GM18502 (cell line): ENCODE data around the gene NKG7.
"Not testable (repeated sequence)": the region's sequence is repeated elsewhere in the genome, so short reads cannot be mapped to it uniquely, and the experiment has no call there.

Source experiments
- ATAC-seq: cut with Tn5 transposase; IDR thresholded peaks from one replicate; pipeline ENCODE4 v1.9.1; 2021; ENCODE audit warnings: mild to moderate bottlenecking; ENCODE audit not compliant: unreplicated experiment, poor library complexity

Gene NKG7, protein sequence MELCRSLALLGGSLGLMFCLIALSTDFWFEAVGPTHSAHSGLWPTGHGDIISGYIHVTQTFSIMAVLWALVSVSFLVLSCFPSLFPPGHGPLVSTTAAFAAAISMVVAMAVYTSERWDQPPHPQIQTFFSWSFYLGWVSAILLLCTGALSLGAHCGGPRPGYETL

DNA sequence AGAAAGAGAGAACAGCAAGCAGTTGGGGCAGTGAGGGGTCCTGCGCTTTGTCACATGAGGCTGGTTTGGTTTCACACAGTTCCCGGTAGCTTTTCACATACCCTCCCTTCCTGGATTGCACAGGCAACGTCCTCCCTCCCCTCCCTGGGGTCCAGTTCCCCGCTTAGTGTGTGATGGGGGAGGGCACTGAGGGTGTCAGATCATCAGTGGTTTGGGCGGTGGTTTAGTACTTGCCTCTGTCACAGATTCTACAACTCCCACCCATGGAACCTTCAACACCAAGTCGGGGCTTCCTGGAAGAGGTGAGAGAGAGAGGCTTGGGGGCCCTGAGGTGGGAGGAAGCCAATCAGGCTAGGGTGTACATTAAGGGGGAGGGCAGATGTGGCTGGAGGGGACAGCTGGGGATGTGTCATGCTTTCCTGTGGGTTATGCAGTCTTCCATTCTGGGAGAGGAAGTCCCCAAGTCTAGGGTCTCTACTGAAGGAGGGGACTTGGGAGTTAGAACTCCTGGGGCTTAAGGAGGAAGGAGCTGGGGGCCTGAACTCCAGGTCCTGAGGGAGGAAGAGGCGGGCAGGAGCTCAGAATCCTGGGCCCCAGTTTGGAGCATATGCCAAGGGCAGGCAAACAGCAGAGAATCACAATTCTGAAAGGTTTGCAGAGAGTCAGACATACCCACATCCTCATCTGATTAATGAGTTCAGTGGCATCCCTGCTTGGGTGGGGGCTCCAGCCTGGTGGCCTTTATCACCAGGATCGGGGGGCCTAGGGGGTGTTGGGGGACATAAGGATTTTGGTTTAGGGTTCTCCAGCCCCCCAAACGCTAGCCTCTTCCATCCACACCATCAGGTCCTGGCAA lies at the start of gene NKG7:
Gene NKG7, minus strand, starts transcription at position 6 of the 856 bp plus-strand sequence. CDS start 119 bp downstream, outside the sequence.
- peak; percentile 58 for ATAC-seq

DNA sequence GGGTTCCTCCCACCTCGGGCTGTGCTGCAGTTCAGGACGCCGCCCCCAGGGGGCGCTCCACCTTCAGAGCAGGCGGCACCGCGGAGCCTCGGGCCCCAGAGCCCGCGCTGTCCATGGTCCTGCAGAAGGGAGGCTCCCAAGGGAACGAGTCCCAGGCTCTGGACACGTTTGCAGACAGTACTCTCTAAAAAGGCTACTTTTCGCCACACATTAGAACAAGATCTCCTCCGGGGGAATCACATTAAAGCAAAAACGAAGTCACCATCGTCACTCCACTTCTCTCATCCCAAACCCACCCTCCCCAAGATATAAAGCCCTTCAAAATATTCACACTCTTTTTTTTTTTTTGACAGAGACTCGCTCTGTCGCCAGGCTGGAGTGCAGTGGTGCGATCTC lies 49.6 kb upstream of the NKG7 start:
- ATAC-seq = no peak

DNA sequence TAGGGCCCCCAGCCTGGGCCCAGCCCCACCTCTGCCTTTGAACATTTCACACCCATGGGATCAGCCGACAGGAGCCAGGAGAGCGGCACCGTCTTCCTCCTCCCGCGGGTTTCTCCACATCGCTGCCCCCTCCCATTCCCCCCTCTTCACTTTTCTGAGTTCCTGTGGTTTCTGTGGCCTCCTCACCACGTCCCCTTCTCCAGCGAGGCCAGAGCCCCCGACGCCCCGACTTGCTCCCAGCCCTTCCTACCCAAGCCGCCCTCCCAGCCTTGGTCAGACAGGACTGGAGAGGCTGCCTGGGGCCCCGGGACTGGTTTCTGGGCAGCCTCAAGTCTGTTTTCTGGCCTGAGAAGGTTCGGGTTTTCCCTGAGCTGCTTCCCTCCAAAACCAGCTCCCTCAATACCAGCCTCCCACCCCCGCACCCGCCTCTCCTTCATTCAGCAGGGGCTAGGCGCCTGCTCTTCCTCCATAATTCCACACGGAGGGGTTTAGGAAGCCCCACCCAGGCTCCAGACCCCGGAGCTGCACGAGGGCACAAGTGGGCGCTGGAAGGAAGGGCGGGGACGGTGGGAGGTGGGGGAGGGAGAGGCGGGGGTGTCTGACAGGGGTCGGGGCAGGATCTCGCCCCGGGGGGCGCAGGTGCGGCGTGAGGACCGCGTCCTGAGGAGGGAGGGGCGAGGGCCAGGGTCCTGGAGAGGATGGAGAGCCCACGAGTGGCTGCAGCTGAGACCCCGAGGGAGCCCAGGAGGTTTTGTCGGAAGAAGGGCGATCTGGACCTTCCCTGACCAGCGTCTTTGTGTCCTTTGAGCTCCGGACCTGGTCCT lies 49.0 kb upstream of the NKG7 start:
- ATAC-seq = no peak

DNA sequence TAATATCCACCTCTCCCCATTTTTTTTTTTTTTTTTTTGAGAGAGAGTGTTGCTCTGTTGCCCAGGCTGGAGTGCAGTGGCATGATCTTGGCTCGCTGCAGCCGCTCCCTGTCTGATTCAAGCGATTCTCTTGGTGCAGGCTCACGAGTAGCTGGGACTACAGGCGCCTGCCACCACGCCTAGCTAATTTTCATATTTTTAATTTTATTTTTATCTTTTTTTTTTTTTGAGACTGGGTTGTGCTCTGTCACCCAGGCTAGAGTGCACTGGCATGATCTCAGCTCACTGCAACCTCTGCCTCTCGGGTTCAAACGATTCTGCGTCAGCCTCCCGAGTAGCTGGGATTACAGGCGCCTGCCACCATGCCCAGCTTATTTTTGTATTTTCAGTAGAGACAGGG lies 48.1 kb upstream of the NKG7 start:
- ATAC-seq = not testable (repeated sequence)

DNA sequence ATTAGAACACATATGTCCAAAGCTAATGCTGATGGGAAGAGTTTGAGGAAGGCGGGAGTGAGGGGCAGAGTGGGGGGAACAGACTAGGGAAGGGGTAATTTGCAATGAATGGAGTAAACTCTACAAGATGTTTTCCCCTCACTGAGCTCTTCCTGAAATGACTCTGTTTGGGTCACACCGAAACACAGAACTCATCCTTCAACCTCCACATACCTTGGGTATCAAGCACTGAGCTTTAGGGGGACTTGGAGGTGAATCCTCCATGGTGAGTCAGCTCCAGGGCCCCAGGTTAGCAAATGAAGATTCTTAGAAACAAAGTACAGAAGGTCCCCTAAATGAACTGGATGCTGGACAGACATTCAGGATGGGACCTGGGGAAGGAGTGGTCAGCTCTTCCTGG lies 46.3 kb upstream of the NKG7 start:
- ATAC-seq = no peak

DNA sequence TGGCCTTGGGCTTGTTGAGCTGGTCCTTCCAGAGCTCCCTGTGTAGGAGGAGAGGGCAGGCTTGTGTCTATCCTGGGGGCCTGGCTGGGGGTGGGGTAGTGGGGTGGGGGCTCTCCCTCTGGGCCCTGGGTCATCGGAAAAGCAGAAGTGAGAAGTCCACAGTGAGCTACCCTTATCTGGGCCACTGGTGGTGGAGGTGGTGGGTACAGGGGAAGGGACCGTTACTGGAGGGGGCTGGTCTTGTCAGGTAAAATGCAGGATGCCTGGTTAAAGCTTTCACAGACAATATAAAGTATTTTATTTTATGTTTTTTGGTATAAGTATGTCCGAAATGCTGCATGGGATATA lies 45.3 kb upstream of the NKG7 start:
- peak; percentile 41 for ATAC-seq

DNA sequence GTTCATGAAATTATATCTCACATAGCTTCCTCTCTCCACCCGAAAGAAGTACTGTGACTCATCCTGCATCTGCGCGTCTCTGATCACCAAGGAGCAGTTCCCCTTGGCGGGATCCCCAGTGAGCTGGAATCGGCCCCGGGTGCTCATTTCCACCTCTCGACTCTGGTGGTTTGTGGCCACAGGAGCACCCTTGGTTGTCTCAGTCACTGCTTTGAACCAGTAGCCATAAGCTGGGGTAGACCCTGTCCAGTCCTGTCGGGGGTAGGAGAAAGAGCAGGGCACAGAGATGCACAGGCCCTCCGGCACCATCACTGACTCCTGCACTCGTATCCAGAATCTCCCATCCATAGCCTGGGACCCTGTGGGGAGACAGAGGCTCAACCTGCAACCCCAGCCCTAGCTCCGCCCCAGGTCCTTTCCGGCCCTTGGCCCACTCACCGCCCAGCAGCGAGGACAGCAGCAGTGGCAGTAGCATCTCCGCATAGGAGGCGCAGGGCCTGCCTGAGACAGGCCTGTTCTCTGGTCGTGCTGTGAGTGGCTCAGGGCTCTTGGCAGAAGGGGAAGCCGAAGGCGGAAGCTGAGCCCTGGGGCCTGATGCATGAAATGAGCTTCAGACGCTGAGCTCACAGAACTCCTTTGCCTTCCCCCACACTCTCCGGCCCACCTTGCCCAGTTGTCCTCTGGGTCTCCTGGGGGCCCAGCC lies 44.8 kb upstream of the NKG7 start, which contains the start of gene SIGLEC10:
Gene SIGLEC10, minus strand, starts transcription at position 536 of the 703 bp plus-strand sequence. Its CDS starts 61 bp downstream, at position 475.
- peak; percentile 63 for ATAC-seq

DNA sequence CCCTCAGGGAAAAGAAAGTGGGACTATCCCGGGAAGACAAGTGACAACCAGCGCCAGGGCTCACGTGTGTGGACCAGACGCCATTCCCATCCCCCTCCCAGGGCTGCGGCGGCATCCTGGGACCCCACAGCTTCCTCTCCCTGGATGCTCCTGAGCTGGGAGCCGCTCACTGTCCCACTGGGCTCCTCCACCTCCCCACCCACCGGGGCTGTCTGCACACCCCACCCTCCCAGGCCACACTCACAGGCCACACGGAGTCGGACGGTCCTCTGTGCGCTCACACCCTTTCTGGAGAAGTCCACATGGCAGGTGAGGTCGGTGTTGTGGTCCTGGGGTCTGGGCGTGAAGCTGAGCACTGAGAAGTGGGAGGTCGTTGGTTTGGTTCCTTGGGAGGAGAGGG lies 44.0 kb upstream of the NKG7 start:
- ATAC-seq = not testable (repeated sequence)

DNA sequence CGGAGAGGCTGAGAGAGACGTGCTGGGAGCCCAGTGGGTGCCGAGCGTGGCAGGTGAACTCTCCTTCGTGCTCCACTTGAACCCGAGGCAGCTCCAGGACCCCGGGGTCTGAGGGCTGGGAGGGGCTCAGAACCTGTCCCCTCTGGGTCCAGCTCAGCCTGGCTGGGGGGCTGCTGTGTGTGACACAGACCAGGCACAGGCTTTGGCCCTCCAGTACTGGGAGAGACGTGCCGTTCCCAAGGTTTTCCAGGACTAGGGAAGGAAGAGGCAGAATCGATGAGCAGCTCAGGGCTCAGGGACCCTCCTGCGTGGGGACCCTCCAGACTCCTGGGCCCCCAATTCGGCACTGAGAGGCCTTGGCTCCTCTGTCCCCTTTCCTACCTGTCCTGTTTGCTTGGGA lies 42.7 kb upstream of the NKG7 start:
- no peak for ATAC-seq

DNA sequence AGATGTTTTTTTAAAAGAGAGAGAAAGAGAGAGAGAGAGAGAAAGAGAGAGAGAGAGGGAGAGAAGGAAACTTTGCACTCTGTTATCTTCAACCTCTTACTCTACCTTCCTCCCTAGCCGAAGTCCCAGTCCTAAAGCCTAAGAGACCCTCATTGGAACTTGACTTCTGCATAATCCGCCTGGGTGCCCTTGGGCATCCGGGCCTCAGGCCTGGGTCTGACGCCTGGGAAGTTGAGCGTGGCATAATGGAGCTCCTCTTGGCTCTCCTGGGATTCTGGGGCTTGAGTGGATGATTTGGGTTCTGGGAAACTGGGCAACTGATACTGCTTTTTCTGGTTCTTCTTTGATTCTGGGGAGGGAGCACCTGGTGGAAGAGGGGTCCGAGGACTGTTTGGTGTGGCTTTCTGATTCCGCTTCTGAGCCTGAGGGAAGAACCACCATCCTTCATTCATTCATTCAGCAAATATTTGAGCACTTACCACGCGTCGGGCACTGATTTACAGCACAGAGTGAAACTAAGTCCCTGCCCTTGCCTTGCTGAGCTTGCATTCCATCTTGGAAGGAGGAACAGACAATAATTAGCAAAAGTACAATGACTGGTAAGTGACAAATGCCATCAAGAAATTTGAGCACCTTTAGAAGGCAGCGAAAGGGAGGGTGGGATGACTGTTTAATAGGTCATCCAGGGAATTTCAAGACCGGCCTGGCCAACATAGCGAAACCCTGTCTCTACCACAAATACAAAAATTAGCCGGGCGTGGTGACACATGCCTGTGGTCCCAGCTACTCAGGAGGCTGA lies 38.7 kb upstream of the NKG7 start:
- ATAC-seq = no peak

DNA sequence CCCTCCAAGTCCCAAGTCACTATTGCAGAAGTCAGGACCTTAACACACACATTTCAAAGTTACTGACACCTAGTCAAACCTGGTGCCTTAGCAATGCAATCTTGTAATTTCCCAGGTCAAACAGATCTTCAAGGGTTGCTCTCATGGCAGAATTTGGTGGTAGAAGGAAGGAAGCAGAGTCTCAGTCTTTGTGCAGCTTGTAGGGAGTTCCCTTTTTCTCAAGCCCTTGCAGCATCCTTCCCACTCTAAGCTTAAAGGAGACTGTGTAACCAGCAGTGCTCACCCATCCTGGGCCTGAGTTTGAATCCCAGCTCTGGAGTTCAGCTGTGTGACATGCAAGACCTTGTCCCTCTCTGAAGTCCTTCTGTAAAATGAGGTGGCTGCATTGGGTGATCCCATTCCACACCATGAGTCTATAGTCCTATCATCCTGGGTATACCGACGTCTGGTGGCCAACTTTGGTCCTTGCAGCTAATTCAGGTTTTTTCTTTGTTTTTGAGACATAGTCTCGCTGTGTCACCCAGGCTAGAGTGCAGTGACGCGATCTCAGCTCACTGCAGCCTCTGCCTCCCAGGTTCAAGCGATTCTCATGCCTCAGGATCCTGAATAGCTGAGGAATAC lies 35.2 kb upstream of the NKG7 start:
- no peak for ATAC-seq

DNA sequence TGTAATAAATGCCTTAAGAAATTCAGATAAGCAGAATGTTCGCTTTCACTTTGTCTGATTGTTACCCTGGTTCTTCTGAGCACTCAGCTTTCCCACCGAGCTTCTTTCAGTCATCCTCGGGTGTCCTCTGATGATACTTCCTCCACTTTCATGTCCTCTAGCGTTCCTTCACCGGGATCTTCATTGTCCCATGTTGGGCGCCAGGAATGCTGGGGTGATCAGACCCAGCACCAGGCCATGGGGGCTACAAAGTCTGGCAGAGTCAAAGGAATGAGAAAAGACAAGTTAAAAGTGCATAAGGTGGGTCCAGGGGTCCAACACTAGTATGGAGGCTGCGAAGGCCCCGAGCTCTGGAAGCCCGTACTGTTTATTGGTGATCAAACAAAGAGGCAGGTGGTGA lies 29.7 kb upstream of the NKG7 start:
- no peak for ATAC-seq

DNA sequence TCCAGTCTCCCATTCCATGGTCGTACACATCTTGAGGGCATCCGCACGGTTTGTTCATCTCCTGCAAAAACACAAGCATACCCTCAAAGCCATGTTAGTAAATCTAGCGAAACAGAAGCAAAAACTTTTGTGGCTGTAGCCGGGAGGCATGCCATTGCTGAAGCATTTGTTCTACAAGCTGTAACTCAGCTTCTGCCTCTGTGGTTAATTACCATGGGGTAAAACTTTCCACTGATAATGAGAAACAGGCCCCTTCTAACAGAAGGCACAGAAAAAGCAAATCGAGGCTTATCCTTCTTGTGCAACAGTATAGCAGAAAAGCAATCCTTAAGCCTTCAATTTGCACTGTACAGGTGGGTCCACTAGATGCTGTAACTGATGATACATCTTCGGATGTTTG lies 27.5 kb upstream of the NKG7 start:
- ATAC-seq = not testable (repeated sequence)

DNA sequence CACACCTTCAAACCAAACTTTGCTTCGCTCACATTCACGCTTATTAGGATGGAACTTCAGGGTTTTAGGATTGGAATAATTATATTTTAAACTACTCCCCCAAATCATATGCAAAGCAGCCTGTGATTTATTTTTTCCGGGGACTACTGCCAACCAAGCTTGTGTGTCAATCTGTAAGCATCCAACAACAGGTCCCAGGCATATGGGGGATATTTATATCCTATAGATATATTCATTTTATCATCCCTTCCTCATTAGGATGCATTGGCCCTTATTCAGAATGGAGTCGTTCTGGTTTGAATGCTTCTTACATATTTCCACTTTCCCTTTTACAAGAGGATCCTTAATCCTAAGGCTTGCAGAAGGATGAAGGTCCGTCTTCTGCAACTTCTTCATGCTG lies 26.8 kb upstream of the NKG7 start:
- no peak for ATAC-seq

DNA sequence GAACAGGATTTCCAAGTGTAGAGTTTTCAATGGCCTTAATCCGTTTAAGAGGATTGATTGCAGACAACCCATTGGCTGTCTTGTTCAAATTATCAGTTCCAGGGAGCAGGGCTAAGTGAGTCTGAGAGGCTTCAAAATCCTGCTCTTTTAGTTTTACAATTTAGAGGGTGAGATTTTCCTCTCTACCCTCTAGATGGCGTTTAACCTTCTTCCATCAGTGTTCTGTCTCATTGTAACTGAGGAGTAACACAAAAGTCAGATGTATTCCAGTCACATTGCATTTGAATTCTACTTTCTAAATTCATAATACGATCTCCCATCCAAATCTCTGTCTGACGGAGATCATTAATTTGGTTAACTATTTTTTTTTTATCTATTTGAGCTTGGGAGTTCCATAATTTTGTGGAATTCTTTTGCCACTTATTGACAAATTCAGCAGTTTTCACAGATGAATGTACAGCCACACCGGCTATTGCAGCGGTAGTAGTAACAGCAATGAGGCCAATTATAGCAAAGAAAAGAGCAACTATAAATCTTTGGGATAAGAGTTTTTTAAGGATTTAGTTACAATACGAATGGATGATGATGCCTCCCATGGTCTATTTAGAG lies 25.7 kb upstream of the NKG7 start:
- ATAC-seq = no peak

DNA sequence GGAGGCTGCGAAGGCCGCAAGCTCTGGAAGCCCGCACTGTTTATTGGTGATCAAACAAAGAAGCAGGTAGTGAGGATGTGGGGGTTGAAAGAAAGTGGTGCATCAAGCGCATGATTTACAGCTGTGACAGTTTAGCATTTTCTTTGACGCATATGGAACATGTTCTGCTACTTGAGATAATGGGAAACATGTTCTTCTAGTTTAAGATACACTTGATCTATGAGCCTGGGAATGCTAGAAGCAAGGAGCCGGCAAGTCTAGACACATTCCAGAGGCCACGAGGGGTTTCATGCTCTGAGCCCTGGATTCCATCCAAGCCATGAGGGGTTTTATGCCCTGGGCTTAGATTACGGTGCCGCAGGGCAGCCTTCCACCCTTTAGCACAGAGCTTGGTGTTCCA lies 25.0 kb upstream of the NKG7 start:
- ATAC-seq = not testable (repeated sequence)

DNA sequence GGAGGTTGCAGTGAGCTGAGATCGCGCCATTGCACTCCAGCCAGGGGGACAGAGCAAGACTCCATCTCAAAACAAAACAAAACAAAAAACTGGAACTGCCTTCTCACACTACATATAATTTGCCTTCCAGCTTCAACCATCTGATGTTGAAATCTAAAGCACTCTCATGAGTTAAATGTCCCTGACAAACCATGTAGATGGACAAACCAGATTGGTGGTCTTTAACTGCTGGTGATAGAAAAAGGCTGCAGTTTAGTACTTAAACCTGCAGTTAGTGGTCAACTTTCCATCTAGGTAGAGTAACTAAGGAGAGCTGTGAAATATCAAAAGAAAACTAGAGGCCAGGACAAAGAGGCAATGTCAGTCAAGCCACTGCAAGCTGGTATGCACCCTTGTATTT lies 23.7 kb upstream of the NKG7 start:
- ATAC-seq = no peak

DNA sequence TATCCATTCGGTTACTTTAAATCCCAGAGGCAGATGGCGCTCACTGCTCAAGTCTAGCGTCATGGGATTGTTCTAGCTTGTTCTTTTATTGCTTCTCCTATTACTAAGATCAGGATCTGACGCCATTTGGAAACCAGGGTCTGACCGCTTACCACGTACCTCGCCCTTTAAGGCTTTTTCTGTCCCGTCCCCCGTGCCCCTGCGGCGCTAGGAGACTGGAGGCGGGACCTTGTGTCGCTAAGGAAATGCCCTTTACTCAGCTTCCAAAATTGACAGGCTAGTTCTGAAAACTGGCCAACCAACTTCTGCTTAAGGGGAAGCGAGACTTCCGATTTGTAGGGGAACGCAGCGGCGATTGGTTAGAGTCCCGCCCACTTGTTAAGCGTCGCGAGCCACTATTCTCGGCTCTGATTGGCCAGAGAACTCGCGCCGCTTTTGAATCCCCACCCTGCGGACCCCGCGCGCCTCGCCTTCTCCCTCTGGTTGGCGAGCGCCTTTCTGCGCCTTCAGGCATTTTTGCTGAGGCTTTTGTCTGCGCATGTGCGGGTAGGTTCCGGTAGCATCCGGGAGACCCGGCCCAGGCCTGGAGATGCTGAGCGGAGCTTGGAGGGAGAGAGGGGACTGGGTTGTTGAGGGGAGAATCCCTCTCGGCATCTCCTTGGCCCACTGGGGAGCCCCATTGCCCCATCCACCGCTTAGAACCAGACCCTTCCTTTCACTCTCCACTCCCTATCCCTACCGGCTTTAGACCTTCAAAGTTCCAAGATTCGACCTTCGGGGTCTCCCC lies 21.8 kb upstream of the NKG7 start:
- ATAC-seq = peak; percentile 81
